ENCODE data around the gene ZNF821. TPM values are rescaled to one million over a fixed set of nuclear protein-coding genes. Genes with fewer than 3 reads are reported as not detected.

ZNF821 gene
- total and polyA plus RNA-seq, 2 of the 8 experiments (the other 6 are each of a cell fraction or from before 2014, with no cell fraction given) = 9.5 to 14.1 TPM

DNA sequence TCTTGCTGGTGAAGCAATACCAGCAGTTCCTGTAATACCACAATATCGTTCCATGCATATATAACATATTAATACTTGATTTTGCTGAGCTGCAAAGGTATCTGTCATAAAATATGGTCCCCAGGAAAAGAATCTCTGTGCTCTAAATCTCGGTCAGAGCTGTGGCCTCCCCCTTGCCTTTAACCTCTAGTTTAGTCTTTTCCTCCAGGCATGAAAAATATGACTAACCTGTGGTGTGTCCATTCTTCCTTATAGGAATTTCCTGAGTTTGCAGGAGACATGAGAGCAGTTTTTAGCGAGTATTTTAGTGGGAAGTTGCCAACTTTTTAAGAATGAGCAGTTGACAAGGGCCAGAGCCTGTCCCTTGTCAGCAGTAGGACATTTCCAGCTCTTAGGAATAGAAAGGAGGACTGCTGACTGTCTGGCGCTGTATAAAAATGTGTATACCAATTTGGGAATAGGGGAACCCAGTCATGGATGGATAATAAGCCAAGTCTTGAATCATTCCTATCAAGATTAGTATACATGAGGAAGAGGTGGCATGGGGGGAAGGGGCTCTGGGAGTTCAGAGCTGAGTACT is 29.5 kb downstream of the ZNF821 start:
- Histone ChIP-seq H4K20me1 (replicated peaks in 1 of 2; ENCODE audit: control insufficient read depth in 1 of 2, insufficient read depth in 2 of 2, low read length in 2 of 2) (peaks cover 3 to 18% of the 10 kb centered on the region in 2 experiments), H2AFZ (ENCODE audit: low read length) (no peak overlapping the region), H3K56ac (replicated peaks; ENCODE audit: insufficient read length, low read depth, low read length) (no peak overlapping the region), H3K18ac (ENCODE audit: extremely low read depth, low read length) (no peak overlapping the region), H3K27me3 (replicated peaks in 1 of 4; ENCODE audit: control insufficient read depth in 3 of 4, extremely low read depth in 1 of 4, insufficient read depth in 3 of 4, low read length in 3 of 4) (no peaks in the 10 kb centered on the region), H2BK20ac (ENCODE audit: low read length) (no peak overlapping the region), H3K4me3 (ENCODE audit: extremely low read depth in 1 of 4, insufficient read depth in 2 of 4, low read depth in 3 of 4, low read length in 4 of 4) (no peak overlapping the region), H2AK5ac (ENCODE audit: low read depth, low read length) (no peak overlapping the region), H3K14ac (ENCODE audit: insufficient read length) (no peak overlapping the region), H3K23ac (ENCODE audit: insufficient read length) (no peak overlapping the region), H3K9me3 (ENCODE audit: insufficient read depth in 2 of 2, low read depth in 1 of 2, low read length in 1 of 2) (no peaks in the 10 kb centered on the region), H4K5ac (ENCODE audit: insufficient read length, low read depth, low read length) (no peak overlapping the region), H4K91ac (replicated peaks; ENCODE audit: insufficient read length, low read length) (no peak overlapping the region), H3K4me2 (ENCODE audit: insufficient read depth in 1 of 2, low read depth in 2 of 2, low read length in 2 of 2) (no peak overlapping the region), H2BK12ac (ENCODE audit: low read depth, low read length) (no peak overlapping the region), H4K8ac (ENCODE audit: extremely low read depth, insufficient read depth, low read length) (no peak overlapping the region), H3K4me1 (replicated peaks in 1 of 4; ENCODE audit: control insufficient read depth in 3 of 4, insufficient read depth in 4 of 4, low read length in 3 of 4) (no peaks in the 10 kb centered on the region), H3K27ac (ENCODE audit: low read depth, low read length) (no peak overlapping the region), H3K79me2 (ENCODE audit: control insufficient read depth in 1 of 2, insufficient read depth in 2 of 2, low read length in 2 of 2) (no peaks in the 10 kb centered on the region), H3K9ac (replicated peaks in 1 of 4; ENCODE audit: extremely low read depth in 1 of 4, low read depth in 3 of 4, low read length in 3 of 4) (no peak overlapping the region), H3K4ac (replicated peaks; ENCODE audit: insufficient read length, low read depth, low read length) (no peak overlapping the region), H3K36me3 (ENCODE audit: control insufficient read depth in 2 of 4, insufficient read depth in 4 of 4, low read length in 3 of 4) (peaks cover 11 to 34% (median 18%) of the 10 kb centered on the region in 4 experiments; a peak in 7 of 8 replicates), H2BK120ac (replicated peaks; ENCODE audit: low read depth, low read length) (no peak overlapping the region), H3K23me2 (ENCODE audit: low read depth, low read length) (no peaks in the 10 kb centered on the region), H2BK5ac (ENCODE audit: low read depth, low read length) (no peak overlapping the region), H2BK15ac (ENCODE audit: low read length) (no peak overlapping the region), H3K79me1 (ENCODE audit: low read depth, low read length) (no peaks in the 10 kb centered on the region; the same call in 1 of the 2 replicates)
- FAIRE-seq (no peak), DNase-seq (ENCODE audit: low read depth in 1 of 2, low spot score in 2 of 2) (no peak)
- no peak for TF ChIP-seq JUN (IDR thresholded peaks at IDR 0.05; ENCODE audit: low read depth, low read length)
- no peak for TF ChIP-seq TEAD4 (IDR thresholded peaks at IDR 0.05; ENCODE audit: low read depth, low read length)
- TF ChIP-seq TAF1 (IDR thresholded peaks at IDR 0.05; ENCODE audit: low read depth, low read length) = no peak
- TF ChIP-seq YY1 (IDR thresholded peaks at IDR 0.05; ENCODE audit: low read depth, low read length) = no peak
- CTCF ChIA-PET (ENCODE audit: partially characterized antibody) = interaction anchor here (5.9 kb wide), 1 partner anchor 28 kb away, joined by 32 read pairs; no protein-coding TSS in a partner anchor
- WGBS, 2 experiments (ENCODE audit: extremely low coverage in 1 of 2, insufficient coverage in 1 of 2, insufficient read length in 1 of 2, insufficient replicate concordance in 2 of 2, low coverage in 1 of 2, low lambda C conversion rate in 2 of 2, missing lambda C conversion rate in 1 of 2) = 81% methylated on average over 4 of the region's 4 CpGs; no CpG with 5 or more reads in 1 of the 2 experiments
- POLR2A ChIA-PET (ENCODE audit: partially characterized antibody) = interaction anchor here (0.9 to 1.7 kb wide), 3 partner anchors 9 to 36 kb away, joined by 3 to 6 read pairs (median 4); no protein-coding TSS in a partner anchor
